Measurements from ENCODE around the gene AREL1.

GRCh38 chr14:74673768-74674167 lies 39.1 kb downstream of the AREL1 start:
- TF ChIP-seq, protein P1, sequence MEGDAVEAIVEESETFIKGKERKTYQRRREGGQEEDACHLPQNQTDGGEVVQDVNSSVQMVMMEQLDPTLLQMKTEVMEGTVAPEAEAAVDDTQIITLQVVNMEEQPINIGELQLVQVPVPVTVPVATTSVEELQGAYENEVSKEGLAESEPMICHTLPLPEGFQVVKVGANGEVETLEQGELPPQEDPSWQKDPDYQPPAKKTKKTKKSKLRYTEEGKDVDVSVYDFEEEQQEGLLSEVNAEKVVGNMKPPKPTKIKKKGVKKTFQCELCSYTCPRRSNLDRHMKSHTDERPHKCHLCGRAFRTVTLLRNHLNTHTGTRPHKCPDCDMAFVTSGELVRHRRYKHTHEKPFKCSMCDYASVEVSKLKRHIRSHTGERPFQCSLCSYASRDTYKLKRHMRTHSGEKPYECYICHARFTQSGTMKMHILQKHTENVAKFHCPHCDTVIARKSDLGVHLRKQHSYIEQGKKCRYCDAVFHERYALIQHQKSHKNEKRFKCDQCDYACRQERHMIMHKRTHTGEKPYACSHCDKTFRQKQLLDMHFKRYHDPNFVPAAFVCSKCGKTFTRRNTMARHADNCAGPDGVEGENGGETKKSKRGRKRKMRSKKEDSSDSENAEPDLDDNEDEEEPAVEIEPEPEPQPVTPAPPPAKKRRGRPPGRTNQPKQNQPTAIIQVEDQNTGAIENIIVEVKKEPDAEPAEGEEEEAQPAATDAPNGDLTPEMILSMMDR (conservative IDR thresholded peaks at IDR 0.05): no peak
- no peak for TF ChIP-seq EZH2 (IDR thresholded peaks at IDR 0.05; ENCODE audit: low read depth)

Data from PC-9 (cell line).